HG02973 (cell line): ENCODE data around the gene SPANXB1.
"Not testable (repeated sequence)": the region's sequence is repeated elsewhere in the genome, so short reads cannot be mapped to it uniquely, and the experiment has no call there.

Experiments
- ATAC-seq: cut with Tn5 transposase; IDR thresholded peaks from one replicate; pipeline ENCODE4 v1.9.1; 2021; ENCODE audit warnings: moderate library complexity; ENCODE audit not compliant: unreplicated experiment

The SPANXB1 gene, protein sequence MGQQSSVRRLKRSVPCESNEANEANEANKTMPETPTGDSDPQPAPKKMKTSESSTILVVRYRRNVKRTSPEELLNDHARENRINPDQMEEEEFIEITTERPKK

DNA sequence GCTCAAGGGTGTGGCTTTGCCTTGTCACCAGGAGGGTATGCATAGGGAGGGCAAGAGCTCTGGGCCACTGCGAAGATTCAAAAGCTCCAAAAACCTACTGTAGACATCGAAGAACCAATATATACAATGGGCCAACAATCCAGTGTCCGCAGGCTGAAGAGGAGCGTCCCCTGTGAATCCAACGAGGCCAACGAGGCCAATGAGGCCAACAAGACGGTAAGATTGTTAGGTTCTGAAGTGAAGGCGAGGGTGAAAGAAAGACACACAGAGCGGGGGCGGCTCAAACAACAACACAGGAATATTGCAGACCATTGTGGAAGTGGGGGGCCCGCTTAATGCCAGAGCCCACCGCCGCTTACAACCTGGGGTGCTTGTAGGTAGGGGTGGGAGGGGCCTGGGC lies at the start of gene SPANXB1:
Gene SPANXB1 (plus strand): TSS at position 27 of the 400 bp plus-strand sequence. CDS start 100 bp downstream, at position 127.
- not testable (repeated sequence) for ATAC-seq

DNA sequence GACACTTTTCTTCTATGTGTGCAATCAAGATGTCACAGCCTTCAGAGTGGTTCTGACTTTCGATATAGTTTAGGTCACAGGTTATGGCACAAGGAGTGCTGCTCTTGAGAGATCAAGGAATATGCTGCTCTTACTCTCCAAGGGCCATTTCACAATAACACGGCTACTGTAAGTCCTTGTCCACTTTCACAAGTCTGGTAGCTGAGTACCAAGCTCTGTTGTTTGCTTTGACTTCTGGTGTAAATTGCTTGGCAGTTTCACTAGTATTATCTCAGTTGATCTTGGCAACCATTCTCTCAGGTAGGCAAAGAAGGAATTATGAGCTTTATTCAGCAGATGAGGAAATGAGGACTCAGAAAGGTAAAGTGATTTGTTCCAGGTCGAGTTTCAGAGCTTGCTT lies 35.4 kb upstream of the SPANXB1 start:
- ATAC-seq: no peak

DNA sequence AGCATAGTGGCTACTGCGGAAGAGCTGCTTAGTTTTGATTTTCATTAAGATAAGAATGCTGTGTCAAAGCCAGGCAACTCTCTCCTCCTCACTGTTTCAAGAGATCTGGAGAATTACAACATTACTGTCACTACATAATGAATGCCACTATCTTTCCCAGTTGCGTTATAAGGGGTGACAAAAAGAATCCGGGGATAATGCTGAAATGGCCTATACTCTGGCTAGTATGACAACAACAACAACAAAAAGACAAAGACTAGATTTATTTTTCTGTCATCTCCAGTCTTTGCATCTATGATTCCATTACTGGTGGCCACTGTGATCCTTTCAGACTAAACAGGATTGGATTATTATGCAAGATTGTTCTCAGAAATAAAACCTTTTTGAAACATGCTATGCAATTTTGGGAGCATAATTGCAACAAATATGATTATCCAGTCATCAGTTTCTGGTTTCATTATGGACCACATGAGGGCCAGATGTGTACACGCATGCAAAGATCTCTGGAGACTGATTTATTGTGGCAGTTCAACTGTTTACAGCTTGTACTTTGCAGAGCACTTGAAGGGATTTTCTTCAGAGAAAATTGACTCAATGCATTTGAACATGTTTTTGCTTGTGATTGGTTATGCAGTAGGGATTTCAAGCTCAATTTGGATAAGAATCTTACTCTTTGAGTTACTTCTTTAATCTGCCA lies 31.1 kb upstream of the SPANXB1 start:
- ATAC-seq: no peak

DNA sequence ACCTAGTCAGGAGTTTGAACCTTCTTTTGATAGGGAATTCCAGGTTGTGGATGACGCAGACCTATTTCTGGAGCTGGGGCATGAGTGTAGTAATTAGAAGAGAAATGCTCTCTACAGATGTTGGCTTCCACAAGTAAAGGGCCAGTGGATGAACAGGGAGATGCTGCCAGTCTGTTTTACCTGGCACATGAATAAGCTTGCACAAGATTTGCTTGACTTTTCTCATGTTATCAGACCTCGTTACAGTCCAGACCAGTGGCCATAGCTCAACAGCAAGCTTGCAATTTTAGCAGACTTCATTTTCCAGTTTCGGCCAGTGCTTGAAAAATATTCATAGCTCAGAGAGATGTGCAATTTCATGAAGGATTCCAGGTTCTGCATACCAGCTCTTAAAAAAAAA lies 26.9 kb upstream of the SPANXB1 start:
- no peak for ATAC-seq

DNA sequence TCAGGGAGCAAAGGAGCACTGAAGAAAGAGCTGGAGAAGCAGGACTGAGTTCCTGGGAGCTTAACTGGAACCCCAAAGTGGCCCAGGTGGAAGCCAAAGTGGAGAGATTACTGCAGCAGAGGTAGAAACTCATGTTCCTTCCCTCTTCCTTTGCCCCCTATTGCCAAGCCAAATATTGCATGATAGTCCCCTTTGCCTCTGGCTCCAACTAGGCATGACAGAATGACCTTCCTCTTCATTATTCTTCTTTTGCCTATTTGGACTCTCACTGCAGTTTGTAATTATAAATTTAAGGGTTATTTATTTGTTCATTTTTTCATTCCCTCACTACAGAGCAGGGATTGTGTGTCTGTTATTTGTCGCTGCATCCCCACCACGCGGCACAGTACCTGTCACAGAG lies 22.1 kb upstream of the SPANXB1 start:
- no peak for ATAC-seq

DNA sequence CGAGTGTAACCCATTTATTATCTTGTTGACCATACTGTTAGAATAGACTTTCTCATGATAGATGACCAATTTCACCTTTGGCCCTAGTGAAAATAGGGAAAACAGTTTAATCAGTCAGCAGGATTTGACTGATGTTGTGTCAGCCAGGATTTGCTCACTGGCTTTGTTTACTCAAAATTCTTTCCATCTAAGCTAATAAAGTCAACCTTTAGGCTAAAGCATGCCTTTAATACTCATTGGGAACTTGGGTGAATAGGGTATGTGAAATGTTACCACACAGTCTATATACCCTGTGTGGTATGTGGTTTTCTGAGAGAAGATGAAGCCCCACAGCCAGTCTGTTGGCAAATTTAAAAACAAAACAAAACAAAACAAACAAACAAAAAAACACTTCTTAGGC lies 18.7 kb upstream of the SPANXB1 start:
- no peak for ATAC-seq

DNA sequence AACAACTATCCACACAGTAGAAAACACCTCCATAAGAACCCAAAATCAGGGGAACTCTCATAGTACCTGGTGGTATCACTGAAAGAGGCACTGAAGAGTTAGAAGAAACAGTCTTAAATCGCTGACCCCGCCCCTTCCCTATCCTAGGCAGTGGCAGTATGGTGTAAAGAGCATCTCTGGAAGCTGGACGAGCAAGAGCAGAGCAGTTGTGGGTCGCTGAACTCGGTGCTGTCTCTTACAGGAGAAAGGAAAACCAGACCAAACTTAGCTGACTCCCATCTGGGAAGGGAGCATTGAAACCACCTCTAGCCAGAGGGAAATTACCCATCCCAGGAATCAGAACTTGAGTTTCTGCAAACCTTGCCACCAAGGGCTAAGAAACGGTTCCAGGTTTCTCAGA lies 2.8 kb downstream of the SPANXB1 start:
- not testable (repeated sequence) for ATAC-seq

DNA sequence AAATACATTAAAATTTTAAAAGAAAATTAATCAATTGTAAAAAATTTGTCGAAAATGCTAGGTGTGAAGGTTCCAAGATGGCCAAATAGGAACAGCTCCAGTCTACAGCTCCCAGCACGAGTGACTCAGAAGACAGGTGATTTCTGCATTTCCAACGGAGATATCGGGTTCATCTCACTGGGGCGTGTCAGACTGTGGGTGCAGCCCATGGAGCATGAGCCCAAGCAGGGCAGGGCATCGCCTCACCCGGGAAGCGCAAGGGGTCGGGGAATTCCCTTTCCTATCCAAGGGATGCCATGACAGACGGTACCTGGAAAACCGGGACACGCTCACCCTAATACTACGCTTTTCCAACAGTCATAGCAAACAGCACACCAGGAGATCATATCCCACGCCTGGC lies 41.9 kb downstream of the SPANXB1 start:
- not testable (repeated sequence) for ATAC-seq

DNA sequence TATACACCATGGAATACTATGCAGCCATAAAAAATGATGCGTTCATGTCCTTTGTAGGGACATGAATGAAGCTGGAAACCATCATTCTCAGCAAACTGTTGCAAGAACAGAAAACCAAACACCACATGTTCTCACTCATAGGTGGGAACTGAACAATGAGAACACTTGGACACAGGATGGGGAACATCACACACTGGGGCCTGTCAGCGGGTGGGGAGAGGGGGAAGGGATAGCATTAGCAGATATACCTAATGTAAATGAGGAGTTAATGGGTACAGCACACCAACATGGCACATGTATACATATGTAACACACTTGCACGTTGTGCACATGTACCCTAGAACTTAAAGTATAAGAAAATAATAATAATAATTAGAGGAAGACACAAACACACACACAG lies 47.5 kb downstream of the SPANXB1 start:
- not testable (repeated sequence) for ATAC-seq

DNA sequence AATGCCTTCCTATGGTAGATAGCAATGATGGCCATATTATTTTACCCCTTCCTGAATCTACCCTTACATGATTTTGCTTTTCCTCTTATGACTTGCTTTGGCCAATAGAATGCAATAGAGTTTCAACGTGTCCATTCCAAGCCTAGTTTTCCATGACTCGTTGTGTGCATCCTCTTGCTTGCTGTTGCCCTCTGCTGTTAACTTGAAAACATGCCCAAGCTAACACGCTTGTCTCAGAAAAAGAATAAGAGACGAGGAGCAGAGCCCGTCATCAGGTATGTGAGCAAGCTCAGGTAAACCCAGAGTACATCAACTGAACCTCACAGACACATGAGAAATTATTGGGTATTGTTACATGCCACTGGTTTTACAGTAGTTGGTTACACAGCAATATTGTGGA lies 49.7 kb downstream of the SPANXB1 start:
- not testable (repeated sequence) for ATAC-seq
